ACHN (cell line): ENCODE measurements around the gene GALNT13.

Source experiments
- DNase-seq: peaks from one replicate; pipeline ENCODE4 v3.0.0-alpha.2; 2015
- in situ Hi-C: cut with HindIII; loops from 2 replicates; pipeline ENCODE4 v1.10.0; 2017; ENCODE audit warnings: low sequenced_read_pairs, low pct_ligation_motif_present, low pct_unique_long_range_greater_than_20kb

GALNT13 gene

DNA sequence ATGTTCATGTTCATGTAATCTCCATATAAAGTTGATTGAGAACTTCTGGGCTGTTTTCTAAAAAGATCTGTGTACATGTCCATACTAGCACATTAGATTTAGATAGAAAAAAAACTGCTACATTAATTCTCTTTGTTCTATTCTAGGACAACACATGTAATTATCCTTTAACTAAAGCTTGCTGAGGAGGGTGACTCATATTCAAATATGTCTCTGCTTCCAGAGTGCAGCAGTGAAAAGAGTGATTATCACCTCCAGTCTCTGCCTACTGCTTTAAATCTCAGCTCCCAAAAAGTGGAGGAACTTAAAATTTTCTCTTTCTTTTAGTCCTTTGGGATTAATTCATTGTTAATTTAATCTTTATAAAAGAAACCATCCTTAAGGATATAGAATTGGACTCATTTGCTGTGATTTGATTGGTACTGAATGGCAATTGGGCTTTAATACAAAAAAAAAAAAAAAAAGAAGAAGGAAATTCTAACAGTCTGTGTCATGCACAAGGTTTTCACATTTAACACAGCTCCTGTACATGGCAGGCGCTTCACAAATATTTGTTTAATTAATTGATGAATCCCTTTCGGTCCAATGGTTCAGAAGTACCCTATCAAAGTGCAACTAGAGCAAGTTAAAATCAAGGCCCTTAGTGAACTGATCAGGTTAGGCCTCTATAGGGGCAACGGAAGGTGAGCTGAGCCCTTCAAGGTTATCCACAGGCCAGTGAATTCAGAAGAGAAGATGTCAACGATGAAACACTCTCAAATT lies 612.8 kb downstream of the GALNT13 start:
- peak; percentile 6 for DNase-seq
- in situ Hi-C loops = no loop called here

DNA sequence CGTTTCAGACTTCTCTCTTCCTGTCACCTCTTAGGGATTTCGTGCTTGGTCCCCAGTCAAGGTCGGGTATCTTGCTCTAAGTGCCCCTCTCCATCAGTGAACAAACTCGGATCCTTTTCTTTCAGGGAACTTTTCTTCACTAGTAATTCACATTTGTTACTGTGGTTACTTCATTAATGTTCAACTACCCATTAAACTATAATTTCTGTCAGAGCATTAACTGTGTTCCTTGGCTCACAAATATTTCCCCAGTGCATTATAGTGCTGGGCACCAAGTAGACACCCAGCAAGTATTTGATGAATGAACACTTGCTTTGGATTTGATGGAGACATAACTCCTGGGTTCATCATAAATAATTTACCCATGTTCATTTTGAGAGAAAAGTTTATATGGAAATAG lies 617.1 kb downstream of the GALNT13 start:
- in situ Hi-C loops = no loop called here
- no peak for DNase-seq

DNA sequence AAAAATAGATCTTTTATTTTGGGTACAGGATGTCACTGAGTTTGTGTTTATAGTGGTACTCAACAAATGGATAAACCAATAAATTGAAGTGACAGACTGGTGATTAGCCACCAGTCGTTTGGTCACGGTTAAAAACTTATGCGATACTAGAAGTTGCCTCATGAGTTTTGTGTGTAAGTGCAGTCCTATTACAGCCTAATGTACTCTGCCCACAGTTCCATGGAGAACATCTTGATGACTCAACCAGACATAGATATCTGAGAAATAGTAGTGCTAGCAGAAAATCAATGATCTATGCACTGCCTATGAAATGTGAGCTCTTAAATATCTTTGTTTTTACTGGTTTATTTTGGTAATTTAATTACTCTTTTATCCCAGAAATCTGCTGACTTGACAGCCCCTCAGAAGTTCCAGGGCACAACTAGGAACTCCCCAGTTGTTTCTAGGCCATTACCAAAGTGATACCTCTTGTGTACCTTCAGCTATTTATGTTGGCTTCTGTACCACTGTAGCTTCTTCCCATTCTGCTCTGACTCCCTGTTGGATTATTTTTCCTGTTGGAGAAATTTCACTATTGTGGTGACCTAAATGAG lies 617.6 kb downstream of the GALNT13 start:
- DNase-seq = no peak
- in situ Hi-C loops = no loop called here

DNA sequence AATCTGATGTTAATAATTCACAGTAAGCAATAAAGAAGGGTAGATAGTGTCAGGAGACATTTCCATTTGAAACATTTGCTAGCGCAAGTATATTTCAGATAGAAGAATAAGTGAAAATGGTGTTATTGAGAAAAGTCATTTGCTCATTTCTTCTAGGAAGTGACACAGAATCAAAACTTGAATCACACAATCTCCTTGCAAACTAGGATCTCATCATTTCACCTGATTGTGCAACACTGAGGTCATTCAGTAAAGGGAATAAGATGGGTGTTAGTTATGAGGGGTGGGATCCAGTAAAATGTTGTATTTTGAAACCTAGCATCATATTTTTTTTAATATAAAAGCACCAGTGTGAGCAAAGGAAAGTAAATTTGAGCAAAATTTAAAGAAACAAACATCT lies 618.8 kb downstream of the GALNT13 start:
- in situ Hi-C loops = no loop called here
- no peak for DNase-seq

- in situ Hi-C loops = no loop called here
Measured at GRCh38 chr2:154495455-154495868, 623.7 kb downstream of the GALNT13 start.

DNA sequence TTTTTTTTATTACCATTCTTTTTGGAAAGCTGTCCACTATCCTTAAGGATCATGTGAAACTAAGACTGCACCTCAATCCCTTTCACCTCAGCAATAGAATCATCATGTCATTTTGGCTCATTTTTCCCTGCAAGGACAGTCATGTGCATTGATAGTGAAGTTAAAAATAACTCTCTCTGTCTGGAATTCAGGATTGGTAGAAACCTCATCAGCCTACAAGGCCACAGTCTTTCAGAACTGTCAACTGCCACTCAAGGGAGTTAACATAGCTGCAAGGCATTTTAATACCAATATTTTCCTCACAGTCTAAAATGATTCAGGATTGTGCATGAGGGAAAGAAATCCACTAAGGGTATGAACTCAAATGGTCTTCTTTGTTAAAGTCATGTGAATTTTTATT lies 625.3 kb downstream of the GALNT13 start:
- DNase-seq = no peak
- in situ Hi-C loops = no loop called here

More at GRCh38 chr2:154495455-154495868, 623.7 kb downstream of the GALNT13 start:
- no peak for DNase-seq
